Cardiac septum (tissue), 1 donor: Measurements from ENCODE around the gene SYNJ1. TPM values are rescaled to one million over a fixed set of nuclear protein-coding genes. Genes with fewer than 3 reads are reported as not detected.
"Not testable (repeated sequence)": the region's sequence is repeated elsewhere in the genome, so short reads cannot be mapped to it uniquely, and the experiment has no call there.

Source experiments
- DNase-seq: peaks from one replicate; pipeline ENCODE4 v3.0.0-alpha.2; 2020; ENCODE audit warnings: low spot score
- intact Hi-C: fragments of 100-400 bp; cut with DNase I; formaldehyde crosslinking; loops from one replicate; pipeline ENCODE4 v1.14.0; 2022
- long read RNA-seq: library from polyadenylated mRNA; unstranded; transcript quantifications from one replicate; pipeline ENCODE4 v2.0.0, GENCODE V29; 2021
- total RNA-seq: library from RNA; stranded (reverse); fragmentation: NEBNext Ultra II Directional; extraction: Animal tissue kit (Norgen Biotek cat#: 25700); gene quantifications from one replicate; pipeline ENCODE4 v1.2.1, GENCODE V29; 2021
- donor health status: DM: no; HTN: no; CAD: no.

Gene SYNJ1, protein sequence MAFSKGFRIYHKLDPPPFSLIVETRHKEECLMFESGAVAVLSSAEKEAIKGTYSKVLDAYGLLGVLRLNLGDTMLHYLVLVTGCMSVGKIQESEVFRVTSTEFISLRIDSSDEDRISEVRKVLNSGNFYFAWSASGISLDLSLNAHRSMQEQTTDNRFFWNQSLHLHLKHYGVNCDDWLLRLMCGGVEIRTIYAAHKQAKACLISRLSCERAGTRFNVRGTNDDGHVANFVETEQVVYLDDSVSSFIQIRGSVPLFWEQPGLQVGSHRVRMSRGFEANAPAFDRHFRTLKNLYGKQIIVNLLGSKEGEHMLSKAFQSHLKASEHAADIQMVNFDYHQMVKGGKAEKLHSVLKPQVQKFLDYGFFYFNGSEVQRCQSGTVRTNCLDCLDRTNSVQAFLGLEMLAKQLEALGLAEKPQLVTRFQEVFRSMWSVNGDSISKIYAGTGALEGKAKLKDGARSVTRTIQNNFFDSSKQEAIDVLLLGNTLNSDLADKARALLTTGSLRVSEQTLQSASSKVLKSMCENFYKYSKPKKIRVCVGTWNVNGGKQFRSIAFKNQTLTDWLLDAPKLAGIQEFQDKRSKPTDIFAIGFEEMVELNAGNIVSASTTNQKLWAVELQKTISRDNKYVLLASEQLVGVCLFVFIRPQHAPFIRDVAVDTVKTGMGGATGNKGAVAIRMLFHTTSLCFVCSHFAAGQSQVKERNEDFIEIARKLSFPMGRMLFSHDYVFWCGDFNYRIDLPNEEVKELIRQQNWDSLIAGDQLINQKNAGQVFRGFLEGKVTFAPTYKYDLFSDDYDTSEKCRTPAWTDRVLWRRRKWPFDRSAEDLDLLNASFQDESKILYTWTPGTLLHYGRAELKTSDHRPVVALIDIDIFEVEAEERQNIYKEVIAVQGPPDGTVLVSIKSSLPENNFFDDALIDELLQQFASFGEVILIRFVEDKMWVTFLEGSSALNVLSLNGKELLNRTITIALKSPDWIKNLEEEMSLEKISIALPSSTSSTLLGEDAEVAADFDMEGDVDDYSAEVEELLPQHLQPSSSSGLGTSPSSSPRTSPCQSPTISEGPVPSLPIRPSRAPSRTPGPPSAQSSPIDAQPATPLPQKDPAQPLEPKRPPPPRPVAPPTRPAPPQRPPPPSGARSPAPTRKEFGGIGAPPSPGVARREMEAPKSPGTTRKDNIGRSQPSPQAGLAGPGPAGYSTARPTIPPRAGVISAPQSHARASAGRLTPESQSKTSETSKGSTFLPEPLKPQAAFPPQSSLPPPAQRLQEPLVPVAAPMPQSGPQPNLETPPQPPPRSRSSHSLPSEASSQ (N-terminal part only)
- total RNA-seq: 10.8 TPM
- long read RNA-seq, partial matches to known transcripts: 2 of 6 reads
- long read RNA-seq, other reads (novel, unspliced or antisense): 4 of 6 reads

DNA sequence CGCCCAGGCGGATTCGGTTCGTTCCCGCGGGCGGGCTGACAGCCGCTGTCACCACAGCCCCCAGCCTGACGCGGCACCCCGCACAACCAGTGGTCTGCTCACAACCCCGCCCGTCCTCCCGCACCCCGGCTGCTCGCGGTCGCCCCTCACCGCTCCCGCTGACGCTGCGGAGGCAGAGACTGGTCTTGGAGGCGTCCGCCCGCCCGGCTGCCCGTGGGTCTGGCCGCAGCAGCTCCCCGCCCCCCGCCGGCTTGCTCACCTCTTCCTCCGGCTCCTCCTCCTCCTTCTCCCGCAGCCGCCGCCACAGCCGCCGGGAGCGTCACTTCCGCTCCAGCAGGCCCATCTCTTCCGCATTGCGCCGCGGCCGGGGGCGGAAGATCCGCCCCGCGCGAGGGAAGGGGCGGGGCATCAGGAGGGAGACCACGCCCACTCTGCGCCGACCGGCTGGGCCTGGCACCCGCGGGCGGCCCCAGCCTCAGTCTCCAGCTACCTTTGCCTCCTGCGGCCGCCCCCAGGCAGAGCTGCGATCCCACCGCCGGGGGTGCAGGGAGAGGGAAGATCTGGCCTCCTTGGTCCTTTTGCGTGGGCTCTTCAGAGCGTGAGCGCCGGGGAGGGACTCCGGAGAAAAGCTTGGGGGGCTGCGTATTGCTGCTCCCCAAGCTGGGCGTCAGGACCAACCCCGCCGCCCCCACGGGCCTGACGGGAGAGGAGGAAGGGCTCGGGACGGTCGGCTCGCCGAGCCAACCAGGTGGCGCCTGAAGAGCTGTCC lies at the start of gene SYNJ1:
Gene SYNJ1 (minus strand): TSS at position 327 of the 769 bp plus-strand sequence. CDS start 1,118 bp downstream, outside the sequence.
- intact Hi-C loops: loop anchor here (1.0 to 2.0 kb wide), 3 partner anchors 43 to 814 kb away; partner anchors contain the start of genes CFAP298, GART and PAXBP1
- DNase-seq: peak; percentile 98

DNA sequence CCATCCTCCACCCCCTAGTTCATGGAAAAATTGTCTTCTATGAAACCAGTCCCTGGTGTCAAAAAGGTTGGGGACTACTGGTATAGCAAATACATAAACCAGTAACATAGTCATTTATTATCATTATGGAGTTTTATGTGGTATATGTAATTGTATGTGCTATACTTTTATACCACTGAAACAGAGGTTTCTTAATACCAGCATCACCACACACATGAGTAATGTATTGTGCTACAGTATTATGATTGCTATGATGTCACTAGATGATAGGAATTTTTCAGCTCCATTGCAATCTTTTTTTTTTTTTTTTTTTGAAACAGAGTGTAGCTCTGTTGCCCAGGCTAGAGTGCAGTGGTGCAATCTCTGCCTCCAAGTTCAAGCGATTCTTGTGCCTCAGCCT lies 49.5 kb upstream of the SYNJ1 start:
- DNase-seq: no peak
- intact Hi-C loops: no loop called here

DNA sequence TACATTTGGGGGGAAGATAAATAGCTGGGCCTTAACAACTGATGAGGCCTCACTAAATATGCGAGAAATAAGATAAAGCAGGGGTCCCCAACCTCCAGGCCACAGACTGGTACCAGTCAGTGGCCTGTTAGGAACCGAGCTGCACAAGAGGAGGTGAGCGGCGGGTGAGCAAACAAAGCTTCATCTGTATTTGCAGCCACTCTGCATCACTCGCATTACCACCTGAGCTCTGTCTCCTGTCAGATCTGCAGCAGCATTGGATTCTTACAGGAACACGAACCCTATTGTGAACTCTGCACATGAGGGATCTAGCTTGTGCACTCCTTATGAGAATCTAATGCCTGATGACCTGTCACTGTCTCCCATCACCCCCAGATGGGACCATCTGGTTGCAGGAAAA lies 48.9 kb upstream of the SYNJ1 start:
- intact Hi-C loops: no loop called here
- no peak for DNase-seq

DNA sequence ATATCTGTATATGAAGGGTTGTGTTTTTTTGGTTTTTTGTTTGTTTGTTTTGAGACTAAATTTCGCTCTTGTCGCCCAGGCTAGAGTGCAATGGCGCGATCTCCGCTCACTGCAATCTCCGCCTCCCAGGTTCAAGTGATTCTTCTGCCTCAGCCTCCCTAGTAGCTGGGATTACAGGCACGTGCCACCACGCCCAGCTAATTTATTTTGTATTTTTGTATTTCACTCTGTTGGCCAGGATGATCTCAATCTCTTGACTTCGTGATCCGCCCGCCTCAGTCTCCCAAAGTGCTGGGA lies 45.2 kb upstream of the SYNJ1 start:
- intact Hi-C loops: loop anchor here (5.0 kb wide), 1 partner anchor 161 kb away; the partner anchor contains the start of gene CFAP298
- DNase-seq: not testable (repeated sequence)

DNA sequence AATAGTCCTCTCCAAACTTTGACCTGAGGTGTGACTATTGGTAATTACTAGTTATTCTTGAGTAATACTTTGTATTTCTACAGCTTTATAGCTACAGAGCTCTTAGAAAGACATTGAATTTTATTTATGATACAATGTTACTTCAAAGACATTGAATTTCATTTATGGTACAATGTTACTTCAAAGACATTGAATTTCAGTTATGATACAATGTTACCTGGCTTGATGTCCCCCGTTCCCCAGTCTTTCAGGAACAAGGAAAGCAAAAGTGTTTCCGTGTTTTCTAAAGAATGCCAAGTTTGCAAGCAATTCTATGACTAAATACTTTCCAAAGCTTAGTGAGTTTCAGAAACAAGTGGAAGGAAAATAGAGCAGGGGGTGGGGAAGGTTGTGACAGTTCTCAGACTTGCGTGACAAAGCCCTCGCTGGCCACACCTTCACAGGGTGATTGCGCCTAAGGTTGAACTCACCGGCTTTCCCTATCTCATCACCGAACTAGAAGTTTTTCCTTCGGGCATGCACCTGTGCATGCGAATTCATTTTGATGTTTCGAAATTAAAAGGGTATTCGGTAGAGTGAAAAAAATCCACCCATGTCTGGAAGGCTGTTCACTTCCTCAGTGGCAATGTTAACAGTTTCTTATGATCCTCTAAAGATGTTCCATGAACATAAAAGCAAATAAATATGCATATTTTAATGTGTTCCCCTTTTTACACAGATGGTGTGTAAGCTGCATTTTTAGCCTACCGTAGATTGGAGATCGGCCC lies 44.7 kb upstream of the SYNJ1 start:
- DNase-seq: no peak
- intact Hi-C loops: loop anchor here (5.0 kb wide), 1 partner anchor 160 kb away; the partner anchor contains the start of gene CFAP298

DNA sequence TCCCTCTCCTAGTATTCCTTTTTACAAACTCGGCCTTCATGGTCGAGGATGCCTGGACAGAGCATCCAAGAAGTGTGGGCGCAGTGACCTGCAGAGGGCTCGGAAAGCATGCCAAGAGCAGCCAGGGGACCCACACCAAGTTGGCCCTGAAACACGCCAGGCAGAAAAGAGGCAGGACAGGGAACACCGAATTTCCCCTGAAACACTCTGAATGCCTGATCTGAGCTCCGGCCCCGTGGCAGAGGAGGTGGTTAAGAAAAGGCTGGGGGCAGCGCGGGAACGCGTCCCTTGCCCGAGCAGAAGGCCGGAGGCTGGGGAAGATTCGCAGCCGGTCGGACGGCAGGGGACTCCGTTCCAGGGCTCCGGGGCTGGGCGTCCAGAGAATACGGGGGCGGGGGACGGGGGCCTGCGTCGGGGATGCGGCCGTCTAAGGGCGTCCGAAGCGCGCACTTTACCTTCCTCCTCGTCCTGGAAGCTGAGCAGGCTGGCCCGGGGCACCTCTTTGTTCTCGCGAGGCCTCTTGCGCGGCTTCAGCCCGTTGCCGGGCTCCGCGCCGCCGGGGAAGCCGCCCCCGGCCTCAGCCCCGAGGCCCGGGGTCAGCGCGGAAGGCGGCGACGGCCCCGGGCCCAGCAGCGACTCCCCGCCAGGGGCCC lies 43.2 kb upstream of the SYNJ1 start:
- DNase-seq: peak; percentile 77
- intact Hi-C loops: loop anchor here (2.0 to 5.0 kb wide), 2 partner anchors 42 to 159 kb away; partner anchors contain the start of genes CFAP298 and SYNJ1

DNA sequence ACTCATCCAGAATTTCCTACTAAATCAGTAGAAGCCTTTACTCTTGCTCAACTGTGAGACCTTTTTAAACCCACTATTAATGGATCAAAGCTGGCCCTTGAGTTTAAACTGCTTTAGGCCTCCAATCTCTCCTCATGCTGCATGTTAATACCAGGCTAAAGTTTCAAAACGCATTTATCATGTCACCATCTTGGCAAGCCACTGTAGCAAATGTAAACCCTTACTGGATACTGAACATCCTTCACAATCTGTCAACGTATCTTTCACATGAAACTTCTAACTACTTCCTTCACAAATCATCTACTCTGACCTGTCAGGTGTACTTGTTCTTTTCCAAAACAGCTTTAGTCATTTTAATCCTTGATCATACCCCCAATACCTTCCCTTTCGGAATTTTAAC lies 40.7 kb upstream of the SYNJ1 start:
- intact Hi-C loops: no loop called here
- DNase-seq: no peak

DNA sequence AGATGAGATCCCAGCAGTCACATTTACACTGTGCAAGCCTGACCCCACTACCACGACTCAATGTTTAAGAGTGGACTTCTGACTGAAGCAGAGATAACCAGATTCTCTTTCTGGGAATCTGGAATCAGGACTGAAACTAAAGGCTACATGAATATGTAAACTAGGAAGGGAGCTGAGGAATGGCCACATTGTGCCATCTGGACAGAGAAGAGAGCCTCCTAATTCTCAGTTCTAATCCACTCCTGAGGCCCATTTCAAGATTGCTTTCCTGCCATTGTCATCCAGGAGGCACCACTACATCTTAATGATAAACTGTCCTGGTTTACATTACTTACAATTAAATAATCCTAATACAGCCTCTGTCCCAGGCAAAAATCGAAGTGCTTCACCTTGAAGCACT lies 37.2 kb upstream of the SYNJ1 start:
- intact Hi-C loops: no loop called here
- DNase-seq: no peak

DNA sequence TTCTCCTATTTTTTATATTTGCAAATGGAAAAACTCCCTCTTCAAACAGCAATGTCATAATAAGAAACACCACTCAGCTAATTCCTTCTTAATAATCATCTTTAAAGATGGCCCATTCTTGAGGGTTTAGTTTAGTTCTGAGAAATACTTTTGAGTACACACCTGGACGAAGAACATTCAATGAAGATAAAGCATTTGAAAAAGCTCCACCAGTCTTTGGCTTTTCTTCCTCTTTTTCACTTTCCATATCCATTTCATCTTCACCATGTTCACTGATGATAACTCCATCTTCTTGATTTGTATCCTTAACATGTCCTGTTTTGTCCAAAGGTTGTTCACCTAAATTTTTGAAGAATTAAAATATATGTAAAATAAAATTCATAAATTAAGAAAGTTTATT lies 36.4 kb upstream of the SYNJ1 start:
- DNase-seq: no peak
- intact Hi-C loops: no loop called here

DNA sequence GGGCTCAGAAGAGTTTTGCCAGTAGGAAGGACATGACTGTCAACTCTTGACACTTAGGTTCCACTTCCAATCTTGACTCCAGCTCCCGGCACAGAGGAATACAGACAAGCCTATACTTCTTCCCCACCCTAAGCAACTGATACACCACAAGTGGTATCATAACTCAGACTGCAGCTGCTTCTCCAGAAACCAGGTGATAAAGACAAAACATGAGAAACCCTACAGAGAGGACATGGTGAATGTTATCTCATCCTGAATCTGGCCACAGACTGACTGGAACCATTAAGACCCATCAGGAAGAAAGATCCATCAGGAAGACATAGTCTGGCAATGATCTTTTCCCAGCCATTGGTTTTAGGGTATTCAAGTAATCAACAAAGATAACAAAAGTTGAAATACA lies 30.0 kb upstream of the SYNJ1 start:
- intact Hi-C loops: no loop called here
- DNase-seq: no peak

DNA sequence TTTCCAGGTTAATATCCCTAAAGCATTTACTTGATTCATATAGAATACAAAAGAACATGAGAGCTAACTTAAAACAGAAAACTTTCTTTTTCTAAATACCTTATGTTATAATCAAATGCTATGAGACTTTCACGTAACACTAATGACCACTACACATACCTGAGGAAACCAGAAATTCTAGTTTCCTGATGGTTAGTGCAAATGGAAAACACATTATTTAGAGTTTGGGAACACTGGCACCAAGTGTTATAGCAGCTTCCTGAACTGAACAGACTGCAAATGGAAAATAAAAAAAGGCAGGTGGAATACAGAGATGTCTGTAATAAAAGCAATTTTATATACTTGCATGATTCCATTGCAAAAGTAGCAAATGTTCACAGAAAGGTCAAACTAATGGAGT lies 28.3 kb upstream of the SYNJ1 start:
- intact Hi-C loops: no loop called here
- no peak for DNase-seq

DNA sequence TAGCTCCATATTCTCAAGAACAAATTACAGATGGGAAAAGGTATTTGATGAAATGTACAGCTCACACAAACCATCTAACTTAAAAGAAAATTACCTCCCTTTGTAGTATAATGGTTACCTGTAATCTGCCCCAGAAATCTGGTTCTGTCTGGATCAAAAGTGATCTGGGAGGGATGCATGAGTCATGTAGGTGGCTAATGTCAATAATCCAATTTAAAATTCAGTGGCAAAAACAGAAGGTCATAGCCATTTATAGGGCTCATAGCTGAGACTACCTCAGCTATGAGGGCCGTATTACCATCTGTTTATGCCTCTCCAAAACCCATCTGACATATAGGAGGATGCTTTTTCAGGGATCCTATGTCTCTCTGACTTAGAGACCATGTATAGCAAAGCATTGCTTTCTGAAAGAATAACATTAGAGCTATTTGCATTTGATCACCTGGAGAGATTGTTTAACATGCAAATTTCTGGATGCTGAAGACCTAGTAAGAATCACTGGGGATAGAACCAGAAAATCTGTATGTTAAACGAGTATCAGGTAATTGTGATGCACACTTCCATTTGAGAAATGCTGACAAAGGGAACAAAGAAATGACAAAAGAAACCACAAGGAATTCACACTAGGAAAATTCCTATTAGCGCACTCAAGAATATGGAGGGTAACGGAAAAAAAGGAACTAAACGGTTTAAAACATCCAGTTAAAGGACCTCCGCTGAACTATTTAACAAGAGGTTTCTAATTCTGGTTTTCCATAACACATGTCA lies 26.2 kb upstream of the SYNJ1 start:
- DNase-seq: no peak
- intact Hi-C loops: no loop called here

DNA sequence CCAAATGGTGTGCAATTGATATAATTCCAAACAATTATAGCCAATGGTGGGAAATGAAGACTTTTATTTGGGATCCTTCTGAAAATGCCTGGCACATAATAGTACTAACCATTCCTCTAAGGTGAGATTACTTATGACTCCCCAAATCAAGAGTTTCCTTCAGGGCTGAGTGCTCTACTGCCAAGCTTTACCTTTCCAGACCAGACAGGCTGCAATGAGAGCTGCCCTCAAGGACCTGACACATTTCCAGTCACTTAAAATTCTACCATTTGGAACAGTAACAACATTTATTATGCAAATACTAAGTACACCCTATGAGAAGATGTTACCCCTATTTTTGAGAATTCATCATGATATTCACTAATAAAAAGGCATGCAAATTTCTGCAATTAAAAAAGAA lies 22.6 kb upstream of the SYNJ1 start:
- DNase-seq: no peak
- intact Hi-C loops: no loop called here

DNA sequence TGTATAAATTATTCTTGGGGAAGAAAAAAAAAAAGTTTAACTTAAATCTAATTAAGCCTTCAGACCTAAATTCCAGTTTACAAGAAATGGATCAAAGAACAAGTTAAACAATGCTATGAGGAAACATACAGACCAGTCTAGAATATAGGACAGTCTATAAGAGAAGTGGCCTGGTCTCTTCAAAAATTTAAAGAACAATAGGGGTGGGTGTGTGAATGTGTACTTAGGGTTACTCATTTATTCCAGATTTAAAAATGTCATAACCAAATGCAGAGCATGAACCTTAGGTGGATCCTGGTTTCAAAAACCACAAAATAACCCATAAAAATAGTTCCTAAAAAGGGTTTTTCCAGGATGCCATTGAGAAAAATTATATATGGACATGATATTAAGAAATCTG lies 21.8 kb upstream of the SYNJ1 start:
- intact Hi-C loops: no loop called here
- DNase-seq: no peak

DNA sequence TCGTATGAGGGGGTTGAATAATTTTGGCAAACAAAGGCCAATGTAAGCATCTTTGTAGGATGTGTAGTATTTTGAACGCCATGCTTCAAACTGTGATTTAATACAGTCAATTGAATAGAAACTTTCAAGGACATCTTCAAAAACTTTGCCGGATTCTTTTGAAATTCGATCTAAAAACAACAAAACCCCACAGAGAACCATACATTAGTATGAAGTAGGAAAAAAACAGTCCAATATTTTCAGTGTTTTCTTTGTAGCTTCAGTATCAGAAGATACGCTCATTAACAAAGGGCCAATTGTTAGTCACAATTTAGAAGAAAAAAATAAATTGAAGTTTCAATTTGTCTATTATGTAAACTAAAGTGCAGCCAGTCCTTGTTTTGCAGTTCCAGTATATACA lies 20.7 kb upstream of the SYNJ1 start:
- intact Hi-C loops: no loop called here
- DNase-seq: no peak

DNA sequence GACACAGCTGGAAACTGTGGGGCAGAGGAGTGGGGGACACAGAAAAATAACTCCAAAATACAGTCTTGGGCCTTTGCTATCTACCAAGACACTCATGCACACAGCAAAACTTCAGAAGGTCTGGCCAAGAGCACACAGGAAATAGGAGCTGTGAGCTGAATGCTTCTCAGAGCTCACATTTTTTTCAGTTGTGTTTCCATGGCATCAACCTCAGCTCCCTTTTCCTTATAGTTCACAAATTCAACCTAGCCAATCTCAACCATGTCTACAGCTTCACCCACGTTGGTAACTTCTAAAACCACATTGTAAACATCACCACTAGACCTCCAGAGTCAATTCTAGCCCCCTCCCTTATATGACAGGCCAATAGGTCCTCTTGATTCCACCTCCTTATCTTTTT lies 19.6 kb upstream of the SYNJ1 start:
- intact Hi-C loops: no loop called here
- DNase-seq: no peak

DNA sequence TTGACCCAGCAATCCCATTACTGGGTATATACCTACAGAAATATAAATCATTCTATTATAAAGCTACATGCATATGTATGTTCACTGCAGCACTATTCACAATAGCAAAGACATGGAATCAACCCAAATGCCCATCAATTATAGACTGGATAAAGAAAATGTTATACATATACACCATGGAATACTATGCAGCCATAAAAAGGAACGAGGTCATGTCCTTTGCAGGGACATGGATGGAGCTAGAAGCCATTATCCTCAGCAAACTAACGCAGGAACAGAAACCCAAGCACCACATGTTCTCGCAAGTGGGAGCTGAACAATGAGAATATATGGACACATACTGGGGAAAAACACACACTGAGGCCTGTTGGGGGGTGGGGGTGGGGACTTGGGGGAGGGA lies 18.9 kb upstream of the SYNJ1 start:
- DNase-seq, intact Hi-C loops: not testable (repeated sequence)
